ENCODE results near the gene BCL7C. TPM values are rescaled to one million over a fixed set of nuclear protein-coding genes. Genes with fewer than 3 reads are reported as not detected.

BCL7C gene
- total RNA-seq, 1 experiment from 2014 or later: 66.9 TPM

DNA sequence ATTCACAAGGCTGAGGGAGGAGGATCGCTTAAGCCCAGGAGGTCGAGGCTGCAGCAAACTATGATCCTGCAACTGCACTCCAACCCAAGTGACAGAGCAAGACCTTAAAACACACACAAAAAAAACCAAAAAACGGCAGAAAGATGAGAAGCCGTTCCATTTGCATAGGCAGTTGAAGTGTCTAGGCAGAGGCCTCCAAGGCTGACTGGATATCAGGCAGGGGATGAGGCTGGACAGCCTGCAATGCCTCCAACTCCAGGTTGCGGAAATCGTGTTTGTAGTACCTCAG lies 27.5 kb upstream of the BCL7C start:
- Histone ChIP-seq H3K4me3 (peak overlapping the region; percentile 63; the same call in 1 of the 2 replicates), H3K36me3 (ENCODE audit: low read depth) (no peaks in the 10 kb centered on the region), H2AFZ (peak overlapping the region; percentile 80; the same call in 1 of the 2 replicates), H3K27me3 (ENCODE audit: insufficient read depth, low read depth) (no peaks in the 10 kb centered on the region), H3K4me1 (replicated peaks; ENCODE audit: insufficient read depth) (no peaks in the 10 kb centered on the region; the same call in 1 of the 2 replicates), H4K20me1 (ENCODE audit: insufficient read depth) (peaks cover 4% of the 10 kb centered on the region), H3K27ac (no peak overlapping the region), H3K9me3 (ENCODE audit: insufficient read depth, low read depth) (peaks cover 5% of the 10 kb centered on the region; the same call in 1 of the 2 replicates), H3F3A (ENCODE audit: insufficient read depth, low read depth) (peaks cover 7% of the 10 kb centered on the region; the same call in 1 of the 2 replicates), H3K9me2 (ENCODE audit: insufficient read depth) (no peaks in the 10 kb centered on the region), H3K4me2 (peak overlapping the region; percentile 75), H3K79me2 (ENCODE audit: low read depth) (peaks cover 16% of the 10 kb centered on the region)
- CTCF ChIA-PET: interaction anchor here (0.7 kb wide), 1 partner anchor 75 kb away, joined by 9 read pairs; no protein-coding TSS in a partner anchor
- POLR2A ChIA-PET (ENCODE audit: unreplicated experiment): no interaction called here
- TF ChIP-seq EZH2 (IDR thresholded peaks at IDR 0.05; ENCODE audit: low read depth): no peak
- TF ChIP-seq, protein P1, sequence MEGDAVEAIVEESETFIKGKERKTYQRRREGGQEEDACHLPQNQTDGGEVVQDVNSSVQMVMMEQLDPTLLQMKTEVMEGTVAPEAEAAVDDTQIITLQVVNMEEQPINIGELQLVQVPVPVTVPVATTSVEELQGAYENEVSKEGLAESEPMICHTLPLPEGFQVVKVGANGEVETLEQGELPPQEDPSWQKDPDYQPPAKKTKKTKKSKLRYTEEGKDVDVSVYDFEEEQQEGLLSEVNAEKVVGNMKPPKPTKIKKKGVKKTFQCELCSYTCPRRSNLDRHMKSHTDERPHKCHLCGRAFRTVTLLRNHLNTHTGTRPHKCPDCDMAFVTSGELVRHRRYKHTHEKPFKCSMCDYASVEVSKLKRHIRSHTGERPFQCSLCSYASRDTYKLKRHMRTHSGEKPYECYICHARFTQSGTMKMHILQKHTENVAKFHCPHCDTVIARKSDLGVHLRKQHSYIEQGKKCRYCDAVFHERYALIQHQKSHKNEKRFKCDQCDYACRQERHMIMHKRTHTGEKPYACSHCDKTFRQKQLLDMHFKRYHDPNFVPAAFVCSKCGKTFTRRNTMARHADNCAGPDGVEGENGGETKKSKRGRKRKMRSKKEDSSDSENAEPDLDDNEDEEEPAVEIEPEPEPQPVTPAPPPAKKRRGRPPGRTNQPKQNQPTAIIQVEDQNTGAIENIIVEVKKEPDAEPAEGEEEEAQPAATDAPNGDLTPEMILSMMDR (conservative IDR thresholded peaks at IDR 0.05): no peak
- DNase-seq: no peak
- BruUV-seq (replicated peaks): no TSS peak
- intact Hi-C loops (cut with micrococcal nuclease; ENCODE audit: unreplicated experiment): loop anchor here (1.0 to 2.0 kb wide), 2 partner anchors 19 to 77 kb away; no protein-coding TSS in a partner anchor

DNA sequence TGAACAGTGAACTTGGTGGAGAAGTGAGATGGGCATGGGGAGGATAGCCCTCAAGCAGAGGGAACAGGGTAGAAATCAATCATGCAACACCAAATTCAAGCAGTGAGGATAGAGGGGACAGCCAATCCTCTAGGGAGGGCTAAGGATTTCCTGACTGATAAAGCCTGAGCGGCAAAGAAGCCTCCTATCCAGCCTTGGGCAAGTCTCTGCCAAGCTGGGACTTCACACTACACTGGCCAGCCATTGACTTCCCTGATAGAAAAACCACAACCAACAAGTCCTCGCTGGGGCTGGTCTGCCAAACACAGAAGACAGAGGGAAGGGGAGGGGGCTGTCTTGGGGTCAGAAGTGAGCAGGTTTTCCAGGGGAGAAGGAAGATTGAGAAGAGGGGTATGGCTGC lies 27.0 kb upstream of the BCL7C start:
- H3K36me3 ChIP-seq (ENCODE audit: low read depth): no peaks in the 10 kb centered on the region
- no peaks in the 10 kb centered on the region; the same call in 1 of the 2 replicates for H3K4me1 ChIP-seq (replicated peaks; ENCODE audit: insufficient read depth)
- ChIA-PET CTCF (interaction anchor here (0.7 kb wide), 1 partner anchor 75 kb away, joined by 9 read pairs; no protein-coding TSS in a partner anchor), POLR2A (ENCODE audit: unreplicated experiment) (no interaction called here)
- peaks cover 7% of the 10 kb centered on the region; the same call in 1 of the 2 replicates for H3F3A ChIP-seq (ENCODE audit: insufficient read depth, low read depth)
- DNase-seq: no peak
- peaks cover 16% of the 10 kb centered on the region for H3K79me2 ChIP-seq (ENCODE audit: low read depth)
- H4K20me1 ChIP-seq (ENCODE audit: insufficient read depth): peaks cover 1% of the 10 kb centered on the region
- H3K9me3 ChIP-seq (ENCODE audit: insufficient read depth, low read depth): peaks cover 5% of the 10 kb centered on the region; the same call in 1 of the 2 replicates
- no peaks in the 10 kb centered on the region for H3K27me3 ChIP-seq (ENCODE audit: insufficient read depth, low read depth)
- BruUV-seq (replicated peaks): no TSS peak
- H3K27ac ChIP-seq: no peak overlapping the region
- no peak overlapping the region for H2AFZ ChIP-seq
- TF ChIP-seq EZH2 (IDR thresholded peaks at IDR 0.05; ENCODE audit: low read depth): no peak
- TF ChIP-seq, protein P1 (conservative IDR thresholded peaks at IDR 0.05): no peak
- no peaks in the 10 kb centered on the region for H3K9me2 ChIP-seq (ENCODE audit: insufficient read depth)
- no peak overlapping the region for H3K4me3 ChIP-seq
- no peak overlapping the region for H3K4me2 ChIP-seq
- intact Hi-C loops (cut with micrococcal nuclease; ENCODE audit: unreplicated experiment): loop anchor here (1.0 to 2.0 kb wide), 2 partner anchors 18 to 77 kb away; no protein-coding TSS in a partner anchor

DNA sequence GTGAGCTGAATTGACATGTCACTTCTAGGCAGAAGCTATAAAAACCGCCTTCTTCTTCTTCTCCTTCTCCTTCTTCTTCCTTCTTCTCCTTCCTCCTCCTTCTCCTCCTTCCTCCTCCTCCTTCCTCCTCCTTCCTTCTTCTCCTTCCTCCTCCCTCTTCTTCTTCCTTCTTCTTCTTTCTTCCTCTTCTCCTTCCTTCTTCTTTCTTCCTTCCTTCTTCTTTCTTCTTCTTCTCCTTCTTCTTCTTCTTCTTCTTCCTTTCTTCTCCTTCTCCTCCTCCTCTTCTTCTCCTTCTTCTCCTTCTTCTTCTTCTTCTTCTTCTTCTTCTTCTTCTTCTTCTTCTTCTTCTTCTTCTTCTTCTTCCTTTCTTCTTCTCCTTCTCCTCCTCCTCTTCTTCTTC lies 24.7 kb upstream of the BCL7C start:
- peaks cover 2% of the 10 kb centered on the region; the same call in 1 of the 2 replicates for H3K79me2 ChIP-seq (ENCODE audit: low read depth)
- H3K4me1 ChIP-seq (replicated peaks; ENCODE audit: insufficient read depth): no peaks in the 10 kb centered on the region
- peaks cover 5% of the 10 kb centered on the region; the same call in 1 of the 2 replicates for H3K9me3 ChIP-seq (ENCODE audit: insufficient read depth, low read depth)
- no peaks in the 10 kb centered on the region; the same call in 1 of the 2 replicates for H4K20me1 ChIP-seq (ENCODE audit: insufficient read depth)
- no peak for DNase-seq
- H3K4me3 ChIP-seq: no peak overlapping the region
- BruUV-seq (replicated peaks): no TSS peak
- H3K27me3 ChIP-seq (ENCODE audit: insufficient read depth, low read depth): no peaks in the 10 kb centered on the region
- CTCF ChIA-PET: no interaction called here
- H3K27ac ChIP-seq: no peak overlapping the region
- no peaks in the 10 kb centered on the region for H3K9me2 ChIP-seq (ENCODE audit: insufficient read depth)
- peaks cover 12% of the 10 kb centered on the region; the same call in 1 of the 2 replicates for H3F3A ChIP-seq (ENCODE audit: insufficient read depth, low read depth)
- H3K36me3 ChIP-seq (ENCODE audit: low read depth): no peaks in the 10 kb centered on the region
- H3K4me2 ChIP-seq: no peak overlapping the region
- intact Hi-C loops (cut with micrococcal nuclease; ENCODE audit: unreplicated experiment): no loop called here
- POLR2A ChIA-PET (ENCODE audit: unreplicated experiment): interaction anchor here (0.6 to 1.3 kb wide), 3 partner anchors 37 to 134 kb away, joined by 4 to 6 read pairs (median 6); no protein-coding TSS in a partner anchor
- H2AFZ ChIP-seq: no peak overlapping the region
- no peak for TF ChIP-seq EZH2 (IDR thresholded peaks at IDR 0.05; ENCODE audit: low read depth)
- TF ChIP-seq, protein P1 (conservative IDR thresholded peaks at IDR 0.05): no peak

Data from PC-9 (cell line).